ENCODE measurements around the gene KLHL29. TPM values are rescaled to one million over a fixed set of nuclear protein-coding genes. Genes with fewer than 3 reads are reported as not detected.

The KLHL29 gene
- total RNA-seq, 1 experiment from 2014 or later: 2.4 TPM

GRCh38 chr2:23540804-23541360, 155.9 kb downstream of the KLHL29 start:
- Histone ChIP-seq H3K18ac (ENCODE audit: insufficient read length, low read depth, low read length) (no peak overlapping the region), H4K8ac (replicated peaks; ENCODE audit: insufficient read length, low read depth, low read length) (no peak overlapping the region), H3K4ac (ENCODE audit: low read depth, low read length) (no peak overlapping the region), H3K4me1 (ENCODE audit: insufficient read depth, low read length) (no peaks in the 10 kb centered on the region), H3K79me1 (ENCODE audit: insufficient read depth, low read depth, low read length, poor library complexity, severe bottlenecking) (no peaks in the 10 kb centered on the region), H2BK120ac (ENCODE audit: low read depth, low read length, poor library complexity, severe bottlenecking) (no peak overlapping the region), H3K27me3 (ENCODE audit: insufficient read depth, low read length) (no peaks in the 10 kb centered on the region), H3K23me2 (ENCODE audit: insufficient read length, low read depth, low read length, poor library complexity, severe bottlenecking) (no peaks in the 10 kb centered on the region), H3K23ac (ENCODE audit: insufficient read length, low read depth, low read length) (no peak overlapping the region), H3T11ph (ENCODE audit: low read length) (no peak overlapping the region), H4K20me1 (ENCODE audit: control insufficient read depth, insufficient read depth, insufficient read length) (no peaks in the 10 kb centered on the region), H2BK20ac (ENCODE audit: low read depth, low read length, poor library complexity, severe bottlenecking) (no peak overlapping the region), H2BK12ac (ENCODE audit: insufficient read length, low read depth, low read length) (no peak overlapping the region), H3K9ac (ENCODE audit: extremely low read depth, insufficient read length, low read length) (no peak overlapping the region), H4K91ac (ENCODE audit: insufficient read length, low read depth, low read length) (no peak overlapping the region), H2BK15ac (ENCODE audit: low read depth, low read length) (no peak overlapping the region), H3K56ac (ENCODE audit: insufficient read length, low read depth, low read length) (no peak overlapping the region), H3K14ac (ENCODE audit: insufficient read depth, low read length) (no peak overlapping the region), H2AK5ac (ENCODE audit: insufficient read length, low read length) (no peak overlapping the region), H4K5ac (ENCODE audit: insufficient read length, low read depth, low read length) (no peak overlapping the region), H3K4me2 (ENCODE audit: insufficient read depth, insufficient read length, low read length) (no peak overlapping the region), H2BK5ac (ENCODE audit: insufficient read length, low read length) (no peak overlapping the region), H2AFZ (ENCODE audit: low read length) (no peak overlapping the region), H3K27ac (ENCODE audit: insufficient read length, low read depth, low read length) (no peak overlapping the region), H3K9me3 (ENCODE audit: control insufficient read depth, low read depth, low read length) (no peaks in the 10 kb centered on the region), H3K79me2 (ENCODE audit: insufficient read depth, low read length) (no peaks in the 10 kb centered on the region)
- Mint-ChIP-seq H3K4me1 (peaks cover 3 to 10% of the 10 kb centered on the region in 2 experiments), H3K27me3 (ENCODE audit: low read depth) (no peaks in the 10 kb centered on the region), H3K27ac (no peak overlapping the region), H3K4me3 (no peak overlapping the region), H3K9me3 (no peaks in the 10 kb centered on the region), H3K36me3 (ENCODE audit: insufficient read depth in 1 of 3, low read depth in 3 of 3) (no peaks in the 10 kb centered on the region)
- WGBS (ENCODE audit: extremely low coverage, insufficient read length, low lambda C conversion rate): no CpG with 5 or more reads among the region's 8 CpGs
- no peak for TF ChIP-seq CTCF (conservative IDR thresholded peaks at IDR 0.05)
- no peak for DNase-seq
